HepG2 (cell line): Measurements from ENCODE around the gene CAMTA1. TPM values are rescaled to one million over a fixed set of nuclear protein-coding genes. Genes with fewer than 3 reads are reported as not detected.

Experiments
- ATAC-seq: fragments of 200-7000 bp; cut with Tn5 transposase; 3 replicates; pipeline ENCODE4 v1.9.1; 2020; ENCODE audit warnings: mild to moderate bottlenecking, moderate library complexity
- BruUV-seq: library from RNA; stranded (reverse); fragments of 400-500 nt; replicated peaks from 2 replicates; lab custom pipeline; 2021; lab: Mats Ljungman, UMichigan
- CTCF ChIA-PET: fragments of 300-600 bp; formaldehyde crosslinking; extraction: SDS; loops from one replicate; lab custom pipeline; 2021; ENCODE audit warnings: low total read pairs, inconsistent platforms, low intra/inter-chr PET ratio; lab: Yijun Ruan, JAX
- POLR2A ChIA-PET: fragments of 350-600 bp; sonication (Branson Sonifier 250); formaldehyde crosslinking; loops from one replicate; lab custom pipeline; 2020; ENCODE audit warnings: antibody characterized with exemption, inconsistent platforms; lab: Yijun Ruan, JAX
- DNase-seq: peaks from one replicate; pipeline ENCODE4 v3.0.0-alpha.2; 2015; ENCODE audit warnings: low spot score
- FAIRE-seq: peaks from 3 replicates; lab custom pipeline; 2011; peaks lifted over from hg19 to GRCh38; lab: Jason Lieb, UNC
- H2AFZ ChIP-seq: one replicate; pipeline ENCODE4 v1.6.1; 2011; ENCODE audit warnings: low read length, inconsistent platforms
- H3K27ac ChIP-seq: fragments of 300-600 bp; 3 replicates; pipeline ENCODE4 v1.8.0; 2011; ENCODE audit warnings: mixed run types, mild to moderate bottlenecking, mixed read lengths, low read length, inconsistent platforms; ENCODE audit not compliant: insufficient read depth; ENCODE audit errors: extremely low read length
- H3K27me3 ChIP-seq, 2 experiments: fragments of 200-600 bp in 1 of 2; 2 replicates in 1 of 2; 3 replicates in 1 of 2; pipeline versions ENCODE4 v1.6.0 to v1.8.0; 2011; ENCODE audit warnings: low read length in 2 of 2, mild to moderate bottlenecking in 2 of 2, moderate library complexity in 2 of 2, inconsistent platforms in 1 of 2; ENCODE audit not compliant: insufficient read depth in 2 of 2, control insufficient read depth in 1 of 2
- H3K36me3 ChIP-seq, 2 experiments: fragments of 200-600 bp in 1 of 2; replicated peaks in 1 of 2; 2 replicates in 1 of 2; 3 replicates in 1 of 2; pipeline versions ENCODE4 v1.5.1 to v1.8.0; 2011; ENCODE audit warnings: low read length in 2 of 2, inconsistent platforms in 1 of 2; ENCODE audit not compliant: insufficient read depth in 2 of 2, control insufficient read depth in 1 of 2
- H3K4me1 ChIP-seq: 2 replicates; pipeline ENCODE4 v1.5.1; 2012; ENCODE audit warnings: low read length, inconsistent platforms; ENCODE audit not compliant: insufficient read depth
- H3K4me2 ChIP-seq: 2 replicates; pipeline ENCODE4 v1.6.0; 2011; ENCODE audit warnings: low read depth, low read length, inconsistent platforms
- H3K4me3 ChIP-seq, 3 experiments: fragments of 200-600 bp in 1 of 3; sonication (generic), shearing (Covaris generic) in 1 of 3; replicated peaks in 1 of 3; 2 replicates each; pipeline ENCODE4 v1.5.1; 2011 to 2016; ENCODE audit warnings: low read length in 3 of 3, inconsistent platforms in 2 of 3, low read depth in 2 of 3, mild to moderate bottlenecking in 2 of 3, control low read depth in 1 of 3, mixed read lengths in 1 of 3; ENCODE audit not compliant: insufficient read depth in 1 of 3
- H3K79me2 ChIP-seq: one replicate; pipeline ENCODE4 v1.6.1; 2011; ENCODE audit warnings: low read length, inconsistent platforms; ENCODE audit not compliant: insufficient read depth
- H3K9ac ChIP-seq: 2 replicates; pipeline ENCODE4 v1.6.0; 2011; ENCODE audit warnings: mild to moderate bottlenecking, low read depth, low read length, inconsistent platforms; ENCODE audit not compliant: insufficient read depth
- H3K9me3 ChIP-seq: 2 replicates; pipeline ENCODE4 v1.5.1; 2012; ENCODE audit warnings: mild to moderate bottlenecking, low read length
- H4K20me1 ChIP-seq: 2 replicates; pipeline ENCODE4 v1.6.0; 2011; ENCODE audit warnings: inconsistent platforms, mild to moderate bottlenecking, low read length, moderate library complexity; ENCODE audit not compliant: insufficient read depth
- CBX5 ChIP-seq: sonication (generic); formaldehyde crosslinking; IDR thresholded peaks from 2 replicates; pipeline ENCODE4 v1.4.0; 2020; ENCODE audit warnings: missing genetic modification reagents, borderline replicate concordance
- CHD4 ChIP-seq: fragments of 200-600 bp; sonication (generic); IDR thresholded peaks from 2 replicates; pipeline ENCODE4 v1.7.0; 2017; ENCODE audit warnings: mild to moderate bottlenecking, low read length, borderline replicate concordance
- GLI4 ChIP-seq: sonication (generic); formaldehyde crosslinking; IDR thresholded peaks from 2 replicates; pipeline ENCODE4 v1.5.1; 2020; ENCODE audit warnings: missing genetic modification reagents, mild to moderate bottlenecking, moderate library complexity, borderline replicate concordance
- KDM2A ChIP-seq: sonication (generic); formaldehyde crosslinking; IDR thresholded peaks from 2 replicates; pipeline ENCODE4 v1.4.0; 2020; ENCODE audit warnings: low read depth, missing genetic modification reagents, borderline replicate concordance
- ONECUT2 ChIP-seq: sonication (generic); formaldehyde crosslinking; IDR thresholded peaks from 2 replicates; pipeline ENCODE4 v1.4.0; 2020; ENCODE audit warnings: missing genetic modification reagents
- RFXAP ChIP-seq: sonication (generic); formaldehyde crosslinking; IDR thresholded peaks from 2 replicates; pipeline ENCODE4 v1.4.0; 2020; ENCODE audit warnings: missing genetic modification reagents, borderline replicate concordance
- SRSF9 ChIP-seq: fragments of 200-400 bp; formaldehyde crosslinking; IDR thresholded peaks from 2 replicates; pipeline ENCODE4 v1.6.1; 2018; ENCODE audit warnings: borderline replicate concordance, mild to moderate bottlenecking, low read depth, low read length; ENCODE audit not compliant: insufficient read depth, poor library complexity, severe bottlenecking
- STAG1 ChIP-seq: sonication (generic); formaldehyde crosslinking; IDR thresholded peaks from 2 replicates; pipeline ENCODE4 v1.4.0; 2020; ENCODE audit warnings: missing genetic modification reagents
- TBX3 ChIP-seq: fragments of 450-650 bp; IDR thresholded peaks from 2 replicates; pipeline ENCODE4 v1.6.1; 2017; ENCODE audit warnings: antibody characterized with exemption, mild to moderate bottlenecking, inconsistent platforms, borderline replicate concordance
- ZNF567 ChIP-seq: sonication (generic); formaldehyde crosslinking; IDR thresholded peaks from 2 replicates; pipeline ENCODE4 v1.8.1; 2023; ENCODE audit warnings: mild to moderate bottlenecking, missing genetic modification reagents, borderline replicate concordance
- ZSCAN25 ChIP-seq: sonication (generic); formaldehyde crosslinking; IDR thresholded peaks from 2 replicates; pipeline ENCODE4 v1.8.0; 2022; ENCODE audit warnings: mild to moderate bottlenecking, missing genetic modification reagents
- WGBS: methylation state at CpG from one replicate; pipeline ENCODE4 v1.1.6; 2017; ENCODE audit warnings: low lambda C conversion rate; 5-methylcytosine and 5-hydroxymethylcytosine counted together
- in situ Hi-C: cut with HindIII; loops from 2 replicates; pipeline ENCODE4 v1.10.0; 2017; ENCODE audit warnings: low pct_unique_long_range_greater_than_20kb; ENCODE audit not compliant: extremely low pct_ligation_motif_present
- intact Hi-C: fragments of 100-400 bp; cut with micrococcal nuclease; formaldehyde crosslinking; loops from one replicate; pipeline ENCODE4 v1.10.0; 2022; ENCODE audit not compliant: unreplicated experiment
- polyA plus RNA-seq, 8 experiments: library from polyadenylated mRNA; depleted of rRNA in 3 of 8; stranded (reverse) in 7 of 8; unstranded in 1 of 8; fragments of >200 nt; fragmentation: Illumina TruSeq in 4 of 8; extraction: Trizol in 4 of 8; gene quantifications; 2 replicates each; pipeline versions ENCODE4 v1.2.1 to v1.2.3, GENCODE V29; 2011 to 2016; ENCODE audit warnings: low read depth in 4 of 8, missing spikeins in 1 of 8, mixed read lengths in 1 of 8; ENCODE audit not compliant: insufficient read depth in 1 of 8
- total RNA-seq, 5 experiments: library from RNA; depleted of rRNA; stranded (reverse); fragments of >200 nt; fragmentation: Illumina TruSeq; extraction: Trizol; gene quantifications; 2 replicates each; pipeline ENCODE4 v1.2.3, GENCODE V29; 2016; ENCODE audit warnings: low read depth in 1 of 5
- TF ChIP-seq, protein P1 (sequence below): sonication (generic); formaldehyde crosslinking; IDR thresholded peaks from 2 replicates; pipeline ENCODE4 v1.5.1; 2020; ENCODE audit warnings: mild to moderate bottlenecking, missing genetic modification reagents, borderline replicate concordance

Gene CAMTA1
- total and polyA plus RNA-seq, 2 of the 13 experiments (the other 11 are each of a cell fraction or from before 2014, with no cell fraction given), result 25.0 to 36.4 TPM

DNA sequence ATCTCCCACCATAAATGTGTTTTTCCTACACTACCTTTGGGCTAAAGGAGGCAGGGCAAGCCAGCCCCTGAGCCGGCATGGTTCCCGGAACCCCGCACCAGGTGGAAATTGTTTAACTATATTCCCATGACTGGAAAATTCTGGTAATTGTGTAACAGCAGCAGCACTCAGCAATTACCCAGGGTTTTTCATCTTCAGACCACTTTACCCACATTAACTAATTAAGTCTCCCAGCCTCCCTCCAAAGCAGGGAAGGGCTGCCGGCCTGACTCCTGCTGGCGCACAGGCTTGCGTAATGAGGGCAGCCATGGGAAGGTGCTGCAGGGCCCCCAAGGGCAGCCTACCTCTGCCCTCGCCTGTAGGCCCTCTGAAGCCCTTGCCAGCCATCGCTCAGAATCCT is 845.1 kb downstream of the CAMTA1 start:
- ChIA-PET POLR2A (no interaction called here), CTCF (no interaction called here)
- in situ Hi-C loops, result loop anchor here (25.0 kb wide), 1 partner anchor 568 kb away; no protein-coding TSS in a partner anchor
- TF ChIP-seq, protein P1, sequence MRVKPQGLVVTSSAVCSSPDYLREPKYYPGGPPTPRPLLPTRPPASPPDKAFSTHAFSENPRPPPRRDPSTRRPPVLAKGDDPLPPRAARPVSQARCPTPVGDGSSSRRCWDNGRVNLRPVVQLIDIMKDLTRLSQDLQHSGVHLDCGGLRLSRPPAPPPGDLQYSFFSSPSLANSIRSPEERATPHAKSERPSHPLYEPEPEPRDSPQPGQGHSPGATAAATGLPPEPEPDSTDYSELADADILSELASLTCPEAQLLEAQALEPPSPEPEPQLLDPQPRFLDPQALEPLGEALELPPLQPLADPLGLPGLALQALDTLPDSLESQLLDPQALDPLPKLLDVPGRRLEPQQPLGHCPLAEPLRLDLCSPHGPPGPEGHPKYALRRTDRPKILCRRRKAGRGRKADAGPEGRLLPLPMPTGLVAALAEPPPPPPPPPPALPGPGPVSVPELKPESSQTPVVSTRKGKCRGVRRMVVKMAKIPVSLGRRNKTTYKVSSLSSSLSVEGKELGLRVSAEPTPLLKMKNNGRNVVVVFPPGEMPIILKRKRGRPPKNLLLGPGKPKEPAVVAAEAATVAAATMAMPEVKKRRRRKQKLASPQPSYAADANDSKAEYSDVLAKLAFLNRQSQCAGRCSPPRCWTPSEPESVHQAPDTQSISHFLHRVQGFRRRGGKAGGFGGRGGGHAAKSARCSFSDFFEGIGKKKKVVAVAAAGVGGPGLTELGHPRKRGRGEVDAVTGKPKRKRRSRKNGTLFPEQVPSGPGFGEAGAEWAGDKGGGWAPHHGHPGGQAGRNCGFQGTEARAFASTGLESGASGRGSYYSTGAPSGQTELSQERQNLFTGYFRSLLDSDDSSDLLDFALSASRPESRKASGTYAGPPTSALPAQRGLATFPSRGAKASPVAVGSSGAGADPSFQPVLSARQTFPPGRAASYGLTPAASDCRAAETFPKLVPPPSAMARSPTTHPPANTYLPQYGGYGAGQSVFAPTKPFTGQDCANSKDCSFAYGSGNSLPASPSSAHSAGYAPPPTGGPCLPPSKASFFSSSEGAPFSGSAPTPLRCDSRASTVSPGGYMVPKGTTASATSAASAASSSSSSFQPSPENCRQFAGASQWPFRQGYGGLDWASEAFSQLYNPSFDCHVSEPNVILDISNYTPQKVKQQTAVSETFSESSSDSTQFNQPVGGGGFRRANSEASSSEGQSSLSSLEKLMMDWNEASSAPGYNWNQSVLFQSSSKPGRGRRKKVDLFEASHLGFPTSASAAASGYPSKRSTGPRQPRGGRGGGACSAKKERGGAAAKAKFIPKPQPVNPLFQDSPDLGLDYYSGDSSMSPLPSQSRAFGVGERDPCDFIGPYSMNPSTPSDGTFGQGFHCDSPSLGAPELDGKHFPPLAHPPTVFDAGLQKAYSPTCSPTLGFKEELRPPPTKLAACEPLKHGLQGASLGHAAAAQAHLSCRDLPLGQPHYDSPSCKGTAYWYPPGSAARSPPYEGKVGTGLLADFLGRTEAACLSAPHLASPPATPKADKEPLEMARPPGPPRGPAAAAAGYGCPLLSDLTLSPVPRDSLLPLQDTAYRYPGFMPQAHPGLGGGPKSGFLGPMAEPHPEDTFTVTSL, result no peak
- TF ChIP-seq CHD4 (no peak), CBX5 (CRISPR knock-in tag) (no peak), STAG1 (no peak), SRSF9 (no peak), KDM2A (CRISPR knock-in tag) (no peak), ONECUT2 (no peak), ZSCAN25 (CRISPR knock-in tag) (no peak), GLI4 (no peak), TBX3 (no peak), RFXAP (CRISPR knock-in tag) (no peak), ZNF567 (no peak)
- H4K20me1 ChIP-seq, result no peaks in the 10 kb centered on the region
- no peak for ATAC-seq
- H3K79me2 ChIP-seq, result no peaks in the 10 kb centered on the region
- no peak for FAIRE-seq
- no peaks in the 10 kb centered on the region for H3K9me3 ChIP-seq
- no TSS peak for BruUV-seq
- H3K4me3 ChIP-seq, result no peak overlapping the region
- no peak overlapping the region for H2AFZ ChIP-seq
- H3K27me3 ChIP-seq, result peaks cover 29 to 80% of the 10 kb centered on the region in 2 experiments; a peak in 4 of 5 replicates
- no peaks in the 10 kb centered on the region for H3K36me3 ChIP-seq
- no peak overlapping the region for H3K27ac ChIP-seq
- 10% methylated on average over 7 of the region's 8 CpGs for whole genome bisulfite sequencing
- no peaks in the 10 kb centered on the region for H3K4me1 ChIP-seq
- H3K9ac ChIP-seq, result no peak overlapping the region
- H3K4me2 ChIP-seq, result no peak overlapping the region
- intact Hi-C loops, result no loop called here
- DNase-seq, result no peak
